A549 (cell line): ENCODE data around the gene CLCN7. TPM values are rescaled to one million over a fixed set of nuclear protein-coding genes. Genes with fewer than 3 reads are reported as not detected.

Source experiments
- ATAC-seq, 2 experiments: fragments of 200-7000 bp in 1 of 2; fragments of >200 bp in 1 of 2; cut with Nextera tagmentation in 1 of 2; cut with Tn5 transposase in 1 of 2; 3 replicates each; pipeline versions ENCODE4 v1.8.0 to v1.9.1; 2018 to 2020; ENCODE audit warnings: mild to moderate bottlenecking in 1 of 2, moderate library complexity in 1 of 2
- CTCF ChIA-PET: fragments of 300-600 bp; sonication (Branson Sonifier 250); formaldehyde crosslinking; extraction: SDS; loops from one replicate; lab custom pipeline; 2021; ENCODE audit warnings: antibody characterized with exemption, inconsistent platforms; lab: Yijun Ruan, JAX
- POLR2A ChIA-PET: fragments of 350-600 bp; formaldehyde crosslinking; extraction: SDS; loops from one replicate; lab custom pipeline; 2021; ENCODE audit warnings: antibody characterized with exemption, inconsistent platforms; lab: Yijun Ruan, JAX
- DNase-seq, 2 experiments: peaks; one replicate each; pipeline versions ENCODE4 v3.0.0 to v3.0.0-alpha.2; 2011 to 2016; ENCODE audit warnings: low read depth in 1 of 2, low spot score in 1 of 2
- FAIRE-seq: peaks from 2 replicates; lab custom pipeline; 2011; peaks lifted over from hg19 to GRCh38; lab: Jason Lieb, UNC
- H3K27ac ChIP-seq, 2 experiments: fragments of >200 bp; sonication (Bioruptor Twin); formaldehyde crosslinking; 3 replicates each; pipeline ENCODE4 v1.5.1; 2016 to 2017
- H3K4me1 ChIP-seq: fragments of >200 bp; sonication (Bioruptor Twin); formaldehyde crosslinking; 3 replicates; pipeline ENCODE4 v1.6.1; 2016
- H3K4me2 ChIP-seq: fragments of >200 bp; sonication (Bioruptor Twin); formaldehyde crosslinking; 3 replicates; pipeline ENCODE4 v1.6.1; 2016
- H3K4me3 ChIP-seq: fragments of >200 bp; sonication (Bioruptor Twin); formaldehyde crosslinking; 3 replicates; pipeline ENCODE4 v1.5.1; 2016
- H3K9me3 ChIP-seq: fragments of >200 bp; sonication (Bioruptor Twin); formaldehyde crosslinking; 3 replicates; pipeline ENCODE4 v1.6.1; 2016
- ATOH8 ChIP-seq: fragments of 250-450 bp; sonication (Bioruptor Pico); IDR thresholded peaks from 2 replicates; pipeline ENCODE4 v1.5.0; 2020; ENCODE audit warnings: low read depth, mild to moderate bottlenecking, moderate library complexity
- ESRRA ChIP-seq: fragments of 150-350 bp; IDR thresholded peaks from 2 replicates; pipeline ENCODE4 v1.6.1; 2014; ENCODE audit warnings: mild to moderate bottlenecking, low read length, borderline replicate concordance
- FOXS1 ChIP-seq: fragments of 250-450 bp; sonication (Bioruptor Pico); IDR thresholded peaks from 2 replicates; pipeline ENCODE4 v1.5.0; 2020; ENCODE audit warnings: mild to moderate bottlenecking, moderate library complexity
- GATA3 ChIP-seq: IDR thresholded peaks from 2 replicates; pipeline ENCODE4 v1.6.1; 2012; ENCODE audit warnings: borderline replicate concordance
- HDAC2 ChIP-seq: fragments of 200-600 bp; sonication (generic); IDR thresholded peaks from 2 replicates; pipeline ENCODE4 v1.6.1; 2016
- HEYL ChIP-seq: fragments of 250-450 bp; sonication (Bioruptor Pico); IDR thresholded peaks from 2 replicates; pipeline ENCODE4 v1.8.0; 2021; ENCODE audit warnings: mild to moderate bottlenecking, moderate library complexity
- HOXA7 ChIP-seq: fragments of 250-450 bp; sonication (Bioruptor Pico); IDR thresholded peaks from 2 replicates; pipeline ENCODE4 v1.5.0; 2020; ENCODE audit warnings: mild to moderate bottlenecking, moderate library complexity
- JUN ChIP-seq, 2 experiments: fragments of >200 bp; sonication (Bioruptor Twin); formaldehyde crosslinking; IDR thresholded peaks; 2 replicates in 1 of 2; 3 replicates in 1 of 2; pipeline ENCODE4 v1.6.1; 2016 to 2017
- POLR2AphosphoS2 ChIP-seq: conservative IDR thresholded peaks from 2 replicates; pipeline ENCODE4 v1.6.1; 2012; ENCODE audit warnings: low read length, improper control_type of control experiment, inconsistent platforms
- RAD21 ChIP-seq, 2 experiments: fragments of >200 bp in 1 of 2; sonication (Bioruptor Twin) in 1 of 2; formaldehyde crosslinking in 1 of 2; IDR thresholded peaks in 1 of 2; conservative IDR thresholded peaks in 1 of 2; 2 replicates in 1 of 2; 3 replicates in 1 of 2; pipeline ENCODE4 v1.6.1; 2012 to 2018; ENCODE audit warnings: inconsistent platforms in 1 of 2
- RFX5 ChIP-seq: fragments of 450-650 bp; IDR thresholded peaks from 2 replicates; pipeline ENCODE4 v1.7.1; 2014; ENCODE audit warnings: antibody characterized with exemption, mild to moderate bottlenecking, moderate library complexity
- SMC3 ChIP-seq: fragments of >200 bp; sonication (Bioruptor Twin); formaldehyde crosslinking; IDR thresholded peaks from 3 replicates; pipeline ENCODE4 v1.6.1; 2018; ENCODE audit warnings: inconsistent platforms
- WGBS: methylation state at CpG from one replicate; pipeline ENCODE4 v1.1.6; 2017; ENCODE audit errors: missing lambda C conversion rate; 5-methylcytosine and 5-hydroxymethylcytosine counted together
- polyA plus RNA-seq, 4 experiments: library from polyadenylated mRNA; depleted of rRNA in 3 of 4; stranded (reverse); fragments of >200 nt; fragmentation: RNase III in 1 of 4; extraction: RNeasy Plus Mini Kit Qiagen cat#74134 plus additional on column Dnase treatment in 1 of 4; gene quantifications; 2 replicates in 3 of 4; 3 replicates in 1 of 4; pipeline ENCODE4 v1.2.3, GENCODE V29; 2011 to 2017
- TF ChIP-seq, protein P1 (sequence below): IDR thresholded peaks from 2 replicates; pipeline ENCODE4 v1.6.1; 2012

The CLCN7 gene
- polyA plus RNA-seq, 2 of the 4 experiments (the other 2 are of a cell fraction) = 17.2 to 69.7 TPM

GRCh38 chr16:1492082-1492922 lies 17.5 kb upstream of the CLCN7 start:
- H3K4me2 ChIP-seq = peak overlapping the region; percentile 91
- TF ChIP-seq RFX5 (peak; percentile 94), HOXA7 (CRISPR knock-in tag) (no peak), SMC3 (no peak)
- TF ChIP-seq, all 56 proteins: peak for 1
- Histone ChIP-seq H3K4me3 (peak overlapping the region; percentile 84), H3K4me1 (peaks cover 15% of the 10 kb centered on the region), H3K9me3 (no peaks in the 10 kb centered on the region), H3K27ac (peak overlapping the region; percentile 92 to 99)
- ChIA-PET POLR2A (interaction anchor here (0.6 to 1.3 kb wide), 4 partner anchors 19 to 214 kb away, joined by 3 to 5 read pairs (median 4); partner anchors contain the start of genes MAPK8IP3 and UQCC4), CTCF (interaction anchor here (0.6 to 1.4 kb wide), 4 partner anchors 17 to 272 kb away, joined by 3 read pairs; no protein-coding TSS in a partner anchor)
- DNase-seq (no peak), FAIRE-seq (no peak), ATAC-seq (no peak)
- 93% methylated on average over 23 of the region's 23 CpGs for WGBS

GRCh38 chr16:1491327-1491726 lies 16.5 kb upstream of the CLCN7 start:
- no peak overlapping the region for H3K27ac ChIP-seq
- H3K4me3 ChIP-seq = no peak overlapping the region
- CTCF ChIA-PET = interaction anchor here (1.1 to 1.5 kb wide), 2 partner anchors 214 to 273 kb away, joined by 3 to 6 read pairs; no protein-coding TSS in a partner anchor
- peaks cover 15% of the 10 kb centered on the region for H3K4me1 ChIP-seq
- TF ChIP-seq FOXS1 = no peak
- DNase-seq (no peak), FAIRE-seq (no peak), ATAC-seq (no peak)
- no peaks in the 10 kb centered on the region for H3K9me3 ChIP-seq
- POLR2A ChIA-PET = no interaction called here
- no peak overlapping the region for H3K4me2 ChIP-seq
- WGBS = 93% methylated on average over 12 of the region's 12 CpGs

GRCh38 chr16:1489077-1489476 lies 14.2 kb upstream of the CLCN7 start:
- TF ChIP-seq GATA3 (no peak), POLR2AphosphoS2 (no peak), HEYL (CRISPR knock-in tag) (no peak), ATOH8 (CRISPR knock-in tag) (no peak), ESRRA (no peak)
- TF ChIP-seq, protein P1, sequence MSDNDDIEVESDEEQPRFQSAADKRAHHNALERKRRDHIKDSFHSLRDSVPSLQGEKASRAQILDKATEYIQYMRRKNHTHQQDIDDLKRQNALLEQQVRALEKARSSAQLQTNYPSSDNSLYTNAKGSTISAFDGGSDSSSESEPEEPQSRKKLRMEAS = no peak

DNA sequence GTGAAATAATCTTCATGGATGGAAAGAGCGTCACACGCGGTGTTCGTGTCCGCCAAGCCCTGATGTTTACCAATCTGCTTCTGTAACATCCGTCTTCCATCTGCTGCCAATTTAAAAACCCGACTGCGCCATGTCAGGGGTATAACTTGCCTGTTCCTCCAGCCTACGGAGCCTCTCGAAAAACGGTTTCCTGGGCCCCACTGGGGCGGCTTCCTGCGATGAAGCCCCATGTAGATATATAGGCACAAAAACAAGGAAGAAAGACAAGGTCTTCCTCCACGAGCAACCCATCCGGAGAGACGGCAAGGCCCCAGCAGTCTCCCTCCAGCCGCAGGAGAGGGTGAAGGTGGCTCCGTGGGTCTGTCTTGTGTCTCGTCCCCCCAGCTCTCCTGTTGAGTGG lies 13.8 kb upstream of the CLCN7 start, which contains the start of gene PTX4:
TSS of gene PTX4 (minus strand) at position 326 of the 400 bp plus-strand sequence. CDS start at position 291, 35 bp downstream.
- H3K9me3 ChIP-seq = no peaks in the 10 kb centered on the region
- peaks cover 7% of the 10 kb centered on the region for H3K4me1 ChIP-seq
- H3K27ac ChIP-seq = no peak within 1 kb of the TSS
- POLR2A ChIA-PET = interaction anchor here (0.7 kb wide), 1 partner anchor 13 kb away, joined by 3 read pairs; no protein-coding TSS in a partner anchor
- DNase-seq (no peak), FAIRE-seq (no peak), ATAC-seq (no peak)
- no peak within 1 kb of the TSS for H3K4me2 ChIP-seq
- CTCF ChIA-PET = no interaction called here
- H3K4me3 ChIP-seq = no peak within 1 kb of the TSS
- TF ChIP-seq RAD21 (conservative IDR thresholded peaks at IDR 0.05 in 1 of 2, IDR thresholded peaks at IDR 0.05 in 1 of 2) (no peak), JUN (IDR thresholded peaks at IDR 0.05) (no peak), HDAC2 (no peak)
- 84% methylated on average over 19 of the region's 19 CpGs for WGBS

More at GRCh38 chr16:1489077-1489476, 14.2 kb upstream of the CLCN7 start:
- ChIA-PET POLR2A (interaction anchor here (0.7 kb wide), 1 partner anchor 13 kb away, joined by 3 read pairs; no protein-coding TSS in a partner anchor), CTCF (interaction anchor here (1.2 kb wide), 1 partner anchor 124 kb away, joined by 3 read pairs; no protein-coding TSS in a partner anchor)
- 88% methylated on average over 12 of the region's 12 CpGs for WGBS
- DNase-seq (no peak), ATAC-seq (no peak), FAIRE-seq (no peak)
- H3K27ac ChIP-seq = no peak overlapping the region
- H3K4me2 ChIP-seq = no peak overlapping the region
- H3K4me1 ChIP-seq = peaks cover 7% of the 10 kb centered on the region
- H3K9me3 ChIP-seq = no peaks in the 10 kb centered on the region
- no peak overlapping the region for H3K4me3 ChIP-seq
